GM13976 (cell line): Measurements from ENCODE around the gene NUP210.

Experiments
- DNase-seq: peaks from one replicate; pipeline ENCODE4 v3.0.0; 2012; ENCODE audit warnings: low spot score
- in situ Hi-C: fragments of 300-500 bp; cut with MboI; formaldehyde crosslinking; loops from one replicate; pipeline ENCODE4 v1.12.0; 2022; ENCODE audit warnings: low sequenced_read_pairs, mixed read lengths, inconsistent platforms; ENCODE audit not compliant: unreplicated experiment
- TF ChIP-seq, protein P1 (sequence below): IDR thresholded peaks from 2 replicates; pipeline ENCODE4 v1.5.1; 2012; ENCODE audit warnings: borderline replicate concordance, mild to moderate bottlenecking; ENCODE audit not compliant: insufficient read depth; ENCODE audit errors: extremely low read depth, missing control alignments, control extremely low read depth

Gene NUP210

DNA sequence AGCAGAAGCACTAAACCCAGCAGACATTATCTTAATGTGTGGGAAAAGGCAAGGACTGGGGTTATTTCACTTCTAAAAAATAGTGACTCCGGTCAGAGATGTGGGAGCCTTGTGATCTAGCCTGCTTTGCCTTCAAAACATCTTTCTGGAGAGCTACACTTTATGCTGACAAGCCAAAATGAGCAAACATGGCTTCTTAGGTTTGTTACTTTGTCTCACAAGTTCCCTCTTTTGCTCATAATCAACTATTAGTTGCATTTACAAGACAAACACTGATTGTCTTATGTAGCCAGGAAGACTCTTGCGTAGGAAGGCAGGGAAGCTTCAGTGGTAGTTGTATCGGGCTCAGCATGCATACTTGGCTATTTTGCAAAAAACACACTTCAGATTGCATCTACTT is 129.2 kb downstream of the NUP210 start:
- in situ Hi-C loops = no loop called here
- TF ChIP-seq, protein P1, sequence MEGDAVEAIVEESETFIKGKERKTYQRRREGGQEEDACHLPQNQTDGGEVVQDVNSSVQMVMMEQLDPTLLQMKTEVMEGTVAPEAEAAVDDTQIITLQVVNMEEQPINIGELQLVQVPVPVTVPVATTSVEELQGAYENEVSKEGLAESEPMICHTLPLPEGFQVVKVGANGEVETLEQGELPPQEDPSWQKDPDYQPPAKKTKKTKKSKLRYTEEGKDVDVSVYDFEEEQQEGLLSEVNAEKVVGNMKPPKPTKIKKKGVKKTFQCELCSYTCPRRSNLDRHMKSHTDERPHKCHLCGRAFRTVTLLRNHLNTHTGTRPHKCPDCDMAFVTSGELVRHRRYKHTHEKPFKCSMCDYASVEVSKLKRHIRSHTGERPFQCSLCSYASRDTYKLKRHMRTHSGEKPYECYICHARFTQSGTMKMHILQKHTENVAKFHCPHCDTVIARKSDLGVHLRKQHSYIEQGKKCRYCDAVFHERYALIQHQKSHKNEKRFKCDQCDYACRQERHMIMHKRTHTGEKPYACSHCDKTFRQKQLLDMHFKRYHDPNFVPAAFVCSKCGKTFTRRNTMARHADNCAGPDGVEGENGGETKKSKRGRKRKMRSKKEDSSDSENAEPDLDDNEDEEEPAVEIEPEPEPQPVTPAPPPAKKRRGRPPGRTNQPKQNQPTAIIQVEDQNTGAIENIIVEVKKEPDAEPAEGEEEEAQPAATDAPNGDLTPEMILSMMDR = no peak
- DNase-seq = no peak

DNA sequence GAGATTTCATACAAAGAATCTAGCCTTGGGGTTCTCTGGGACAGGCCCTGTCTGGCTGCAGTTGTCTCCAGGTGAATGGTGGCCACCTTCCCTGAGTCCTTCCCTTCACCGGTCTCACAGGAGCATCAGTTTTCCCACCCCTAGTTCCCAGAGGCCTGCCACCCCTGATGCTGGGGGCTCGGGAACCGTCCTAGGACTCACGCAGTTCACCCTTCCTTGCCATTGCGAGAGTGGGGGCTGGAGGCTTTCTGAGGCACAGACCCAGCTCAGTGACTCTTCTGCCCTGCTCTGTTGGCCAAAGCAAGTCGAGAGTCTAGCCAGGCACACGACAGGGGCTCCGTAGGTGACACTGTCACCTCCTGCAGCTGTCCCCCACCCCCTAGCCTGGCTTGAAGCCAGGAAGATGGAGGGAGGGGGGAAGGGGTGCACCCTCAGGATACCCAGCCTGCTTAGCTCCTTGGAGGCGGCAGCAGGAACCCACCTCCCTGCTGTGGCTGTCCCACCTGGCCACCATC is 130.3 kb downstream of the NUP210 start:
- TF ChIP-seq, protein P1 = no peak

DNA sequence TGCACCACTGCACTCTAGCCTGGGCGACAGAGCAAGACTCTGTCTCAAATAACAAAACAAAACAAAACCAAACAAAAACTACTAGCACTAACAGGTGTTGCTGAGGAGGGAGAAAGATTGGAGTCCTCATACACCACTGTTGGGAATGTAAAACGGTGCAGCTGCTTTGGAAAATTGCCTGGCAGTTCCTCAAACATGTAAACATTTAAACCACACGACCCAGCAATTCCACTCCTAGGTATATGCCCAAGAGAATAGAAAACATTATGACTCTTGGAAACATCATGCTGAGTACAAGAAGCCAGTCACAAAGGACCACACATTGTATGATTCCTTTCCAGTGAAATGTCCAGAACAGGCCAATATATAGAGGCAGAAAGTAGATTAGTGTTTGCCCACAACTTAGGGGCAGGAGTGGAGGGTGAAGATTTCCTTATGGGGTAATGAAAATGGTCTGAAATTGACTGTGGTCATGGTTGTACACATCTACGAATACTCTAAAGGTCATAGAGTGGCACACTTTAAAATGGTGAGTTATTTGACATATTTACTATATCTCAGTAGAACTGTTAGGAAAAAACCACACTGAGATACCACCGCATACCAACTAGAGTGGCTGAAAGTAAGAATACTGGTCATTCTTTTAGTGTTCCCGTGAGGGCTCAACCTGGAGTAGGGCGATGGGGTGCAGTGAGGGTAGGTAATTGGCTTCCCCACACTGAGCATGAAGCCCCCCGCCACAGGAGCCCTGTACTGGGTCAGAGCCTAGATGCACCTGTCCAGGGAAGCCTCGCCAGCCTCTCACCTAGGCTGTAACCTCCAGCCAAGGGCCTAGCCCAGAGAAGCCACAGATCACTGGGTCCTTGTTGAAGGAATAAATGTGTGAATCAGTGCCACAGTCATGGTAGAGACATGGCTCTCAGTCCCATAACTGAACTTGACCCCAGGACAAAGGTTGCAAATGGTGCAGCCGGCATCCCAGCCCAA is 131.1 kb downstream of the NUP210 start:
- in situ Hi-C loops = no loop called here
- TF ChIP-seq, protein P1 = no peak
- no peak for DNase-seq

More for the DNA sequence above, 130.3 kb downstream of the NUP210 start:
- DNase-seq = no peak
- in situ Hi-C loops = no loop called here

GRCh38 chr3:13287833-13288232 is 132.3 kb downstream of the NUP210 start:
- in situ Hi-C loops = no loop called here
- TF ChIP-seq, protein P1 = no peak
- DNase-seq = no peak

GRCh38 chr3:13286873-13287272 is 133.2 kb downstream of the NUP210 start:
- TF ChIP-seq, protein P1 = no peak
- in situ Hi-C loops = no loop called here
- DNase-seq = no peak

DNA sequence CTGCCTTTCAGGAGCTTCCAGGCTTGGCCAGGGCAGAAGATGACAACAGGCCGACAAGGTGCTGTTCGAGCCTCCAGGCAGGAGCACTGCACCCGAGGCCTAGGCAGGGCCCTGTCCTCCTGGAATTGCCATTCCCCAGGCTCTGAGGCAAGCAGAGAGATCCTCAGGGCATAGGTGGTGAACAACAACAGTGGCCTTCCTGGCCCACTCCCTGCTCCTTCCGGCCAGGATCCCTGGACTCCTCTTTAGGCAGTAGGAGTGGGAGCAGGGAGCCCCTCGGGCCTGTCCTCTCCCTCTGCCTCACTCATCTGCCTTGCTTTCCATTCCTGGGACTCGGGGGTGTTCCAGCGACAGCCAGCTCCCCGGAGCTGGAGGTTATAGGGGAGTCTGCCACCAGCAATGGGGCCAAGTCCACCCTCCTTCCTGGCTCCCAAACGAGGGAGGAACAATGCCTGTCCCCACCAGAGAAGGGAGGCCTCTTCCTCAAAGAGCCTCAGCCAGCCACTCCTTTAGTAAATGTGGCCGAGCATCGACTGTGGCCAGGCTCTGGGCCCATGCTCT is 135.0 kb downstream of the NUP210 start:
- TF ChIP-seq, protein P1 = no peak
- DNase-seq = no peak
- in situ Hi-C loops = no loop called here
